GM19438 (cell line): ENCODE data around the gene HENMT1.

Experiments
- ATAC-seq: cut with Tn5 transposase; IDR thresholded peaks from one replicate; pipeline ENCODE4 v1.9.1; 2021; ENCODE audit warnings: low read depth; ENCODE audit not compliant: unreplicated experiment

HENMT1 gene

GRCh38 chr1:108634521-108634920, 26.4 kb downstream of the HENMT1 start:
- ATAC-seq, result no peak

- ATAC-seq, result no peak
These were observed 32.2 kb downstream of the HENMT1 start for GRCh38 chr1:108628665-108629064.

- ATAC-seq, result no peak
These were observed 32.9 kb downstream of the HENMT1 start for GRCh38 chr1:108627951-108628350.

GRCh38 chr1:108627256-108627655, 33.6 kb downstream of the HENMT1 start:
- no peak for ATAC-seq

- no peak for ATAC-seq
These were observed 36.8 kb downstream of the HENMT1 start for GRCh38 chr1:108624069-108624468.

GRCh38 chr1:108617724-108618056, 43.2 kb downstream of the HENMT1 start:
- ATAC-seq, result no peak

- no peak for ATAC-seq
These were observed 43.7 kb downstream of the HENMT1 start for GRCh38 chr1:108617008-108617723.

- ATAC-seq, result no peak
These were observed 45.3 kb downstream of the HENMT1 start for GRCh38 chr1:108615544-108615943.

- ATAC-seq, result no peak
These were observed 48.4 kb downstream of the HENMT1 start for GRCh38 chr1:108612496-108612895.

GRCh38 chr1:108611984-108612383, 48.9 kb downstream of the HENMT1 start:
- no peak for ATAC-seq

GRCh38 chr1:108610073-108610472, 50.8 kb downstream of the HENMT1 start:
- ATAC-seq, result no peak

- no peak for ATAC-seq
These were observed 51.3 kb downstream of the HENMT1 start for GRCh38 chr1:108609483-108610049.

GRCh38 chr1:108606478-108606877, 54.4 kb downstream of the HENMT1 start:
- no peak for ATAC-seq

GRCh38 chr1:108605633-108606032, 55.3 kb downstream of the HENMT1 start:
- ATAC-seq, result no peak

GRCh38 chr1:108601708-108602410, 59.0 kb downstream of the HENMT1 start:
- no peak for ATAC-seq

GRCh38 chr1:108600504-108600903, 60.4 kb downstream of the HENMT1 start:
- no peak for ATAC-seq

- no peak for ATAC-seq
These were observed 62.6 kb downstream of the HENMT1 start for GRCh38 chr1:108598340-108598739.
